ENCODE results near the gene CASKIN2.

The CASKIN2 gene, protein sequence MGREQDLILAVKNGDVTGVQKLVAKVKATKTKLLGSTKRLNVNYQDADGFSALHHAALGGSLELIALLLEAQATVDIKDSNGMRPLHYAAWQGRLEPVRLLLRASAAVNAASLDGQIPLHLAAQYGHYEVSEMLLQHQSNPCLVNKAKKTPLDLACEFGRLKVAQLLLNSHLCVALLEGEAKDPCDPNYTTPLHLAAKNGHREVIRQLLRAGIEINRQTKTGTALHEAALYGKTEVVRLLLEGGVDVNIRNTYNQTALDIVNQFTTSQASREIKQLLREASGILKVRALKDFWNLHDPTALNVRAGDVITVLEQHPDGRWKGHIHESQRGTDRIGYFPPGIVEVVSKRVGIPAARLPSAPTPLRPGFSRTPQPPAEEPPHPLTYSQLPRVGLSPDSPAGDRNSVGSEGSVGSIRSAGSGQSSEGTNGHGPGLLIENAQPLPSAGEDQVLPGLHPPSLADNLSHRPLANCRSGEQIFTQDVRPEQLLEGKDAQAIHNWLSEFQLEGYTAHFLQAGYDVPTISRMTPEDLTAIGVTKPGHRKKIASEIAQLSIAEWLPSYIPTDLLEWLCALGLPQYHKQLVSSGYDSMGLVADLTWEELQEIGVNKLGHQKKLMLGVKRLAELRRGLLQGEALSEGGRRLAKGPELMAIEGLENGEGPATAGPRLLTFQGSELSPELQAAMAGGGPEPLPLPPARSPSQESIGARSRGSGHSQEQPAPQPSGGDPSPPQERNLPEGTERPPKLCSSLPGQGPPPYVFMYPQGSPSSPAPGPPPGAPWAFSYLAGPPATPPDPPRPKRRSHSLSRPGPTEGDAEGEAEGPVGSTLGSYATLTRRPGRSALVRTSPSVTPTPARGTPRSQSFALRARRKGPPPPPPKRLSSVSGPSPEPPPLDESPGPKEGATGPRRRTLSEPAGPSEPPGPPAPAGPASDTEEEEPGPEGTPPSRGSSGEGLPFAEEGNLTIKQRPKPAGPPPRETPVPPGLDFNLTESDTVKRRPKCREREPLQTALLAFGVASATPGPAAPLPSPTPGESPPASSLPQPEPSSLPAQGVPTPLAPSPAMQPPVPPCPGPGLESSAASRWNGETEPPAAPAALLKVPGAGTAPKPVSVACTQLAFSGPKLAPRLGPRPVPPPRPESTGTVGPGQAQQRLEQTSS (N-terminal part only)

DNA sequence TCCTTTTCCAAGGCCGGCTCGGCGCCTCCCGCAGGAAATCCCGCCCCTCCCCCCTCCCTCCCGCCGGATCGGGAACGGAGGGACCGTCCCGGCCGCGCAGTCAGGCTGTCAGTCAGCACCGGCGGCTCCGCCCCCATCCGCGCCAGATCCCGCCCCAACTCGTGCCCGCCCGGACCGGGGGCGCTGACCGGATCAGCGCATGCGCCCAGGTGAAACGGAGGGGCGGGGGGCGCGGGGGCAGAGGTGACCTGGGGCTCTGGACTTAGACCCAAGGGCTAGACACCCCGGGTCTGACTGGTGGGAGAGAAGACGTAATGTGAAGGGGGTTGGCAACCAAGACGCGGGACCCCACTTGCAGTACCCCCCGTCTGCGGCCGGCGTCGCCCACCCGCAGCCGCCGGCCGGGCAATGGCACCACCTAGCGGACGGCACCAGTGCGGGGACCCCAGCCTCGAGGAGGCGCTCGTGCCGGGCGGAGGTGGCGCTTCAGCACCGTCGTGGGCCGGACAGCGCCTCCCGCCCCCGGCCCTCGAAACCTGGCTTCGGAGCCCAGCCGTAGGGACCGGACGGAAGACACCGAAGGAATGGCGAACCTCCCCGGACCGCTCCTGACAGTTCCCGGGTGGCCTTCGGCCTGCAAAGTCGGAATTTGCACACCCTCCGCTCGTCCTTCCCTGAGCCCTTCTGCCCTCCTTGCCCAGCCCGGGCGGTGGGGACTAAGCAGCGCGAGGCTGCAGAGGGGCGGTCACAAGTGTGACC lies at the start of gene CASKIN2:
Gene CASKIN2, minus strand, starts transcription at position 42 of the 759 bp plus-strand sequence. CDS start 1,733 bp downstream, outside the sequence.
- peak; percentile 95 for DNase-seq (ENCODE audit: low read depth, low spot score)

DNA sequence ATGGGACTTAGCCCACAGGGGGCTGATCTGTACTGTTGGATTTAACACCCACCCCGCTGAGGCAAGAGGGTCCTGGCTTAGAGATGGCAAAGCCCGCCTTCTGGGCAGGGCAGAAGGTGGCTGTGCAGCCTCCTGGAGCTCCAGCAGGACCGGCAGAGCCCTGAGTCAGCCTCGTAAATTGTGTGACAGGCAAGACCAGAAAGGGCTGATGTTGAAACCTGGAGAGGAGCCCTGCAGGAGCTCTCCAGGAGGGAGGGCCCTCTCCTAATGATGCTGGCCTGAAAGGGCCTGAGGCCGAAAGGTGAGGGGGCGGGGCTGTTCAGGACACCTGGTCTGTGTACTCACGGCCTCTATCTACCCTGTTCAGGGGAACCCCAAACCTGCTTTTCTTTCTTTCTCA lies 49.7 kb upstream of the CASKIN2 start:
- DNase-seq (ENCODE audit: low read depth, low spot score): peak; percentile 76

DNA sequence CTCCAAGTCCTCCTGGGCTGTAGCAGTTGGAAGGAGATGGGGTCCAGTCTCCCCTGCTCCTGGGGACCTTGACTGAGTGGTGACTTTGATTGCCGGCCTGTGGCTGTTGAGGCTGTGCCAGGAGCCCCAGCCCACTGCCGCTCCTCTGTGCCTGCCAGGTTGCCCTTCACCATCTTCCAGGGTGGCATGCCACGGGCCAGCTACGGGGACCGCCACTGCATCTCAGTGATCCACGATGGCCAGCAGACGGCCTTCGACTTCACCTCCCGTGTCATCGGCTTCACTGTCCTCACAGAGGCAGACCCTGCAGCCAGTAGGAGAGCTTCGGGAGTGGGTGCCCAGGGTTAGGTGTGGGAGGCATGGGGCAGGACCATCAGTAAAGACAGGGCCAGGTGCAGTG lies 48.9 kb upstream of the CASKIN2 start:
- DNase-seq (ENCODE audit: low read depth, low spot score): no peak

DNA sequence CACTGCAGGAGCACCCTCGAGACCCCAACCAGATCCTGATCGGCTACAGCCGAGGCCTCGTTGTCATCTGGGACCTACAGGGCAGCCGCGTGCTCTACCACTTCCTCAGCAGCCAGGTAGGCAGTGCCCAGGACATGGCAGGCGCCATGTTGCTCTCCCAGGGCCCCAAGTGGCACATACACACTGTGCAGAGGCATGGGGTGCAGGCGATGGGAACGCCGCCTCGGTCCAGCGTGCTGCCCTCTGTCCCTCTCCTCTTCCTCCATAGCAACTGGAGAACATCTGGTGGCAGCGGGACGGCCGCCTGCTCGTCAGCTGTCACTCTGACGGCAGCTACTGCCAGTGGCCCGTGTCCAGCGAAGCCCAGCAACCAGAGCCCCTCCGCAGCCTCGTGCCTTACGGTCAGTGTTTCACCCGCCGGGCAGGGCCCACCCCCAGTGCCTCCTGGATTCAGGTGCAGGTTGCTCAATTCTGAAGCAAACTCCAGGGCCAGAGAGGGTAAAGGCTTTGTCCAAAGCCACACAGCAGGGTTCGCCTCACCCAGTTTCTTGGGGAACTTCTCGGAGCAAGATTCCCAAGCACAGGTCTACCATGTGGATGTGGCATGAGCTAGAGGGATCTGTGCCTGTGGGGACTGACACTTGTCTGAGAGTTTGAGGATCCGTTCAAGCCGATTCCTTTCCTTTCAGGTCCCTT lies 47.9 kb upstream of the CASKIN2 start:
- DNase-seq (ENCODE audit: low read depth, low spot score): no peak

DNA sequence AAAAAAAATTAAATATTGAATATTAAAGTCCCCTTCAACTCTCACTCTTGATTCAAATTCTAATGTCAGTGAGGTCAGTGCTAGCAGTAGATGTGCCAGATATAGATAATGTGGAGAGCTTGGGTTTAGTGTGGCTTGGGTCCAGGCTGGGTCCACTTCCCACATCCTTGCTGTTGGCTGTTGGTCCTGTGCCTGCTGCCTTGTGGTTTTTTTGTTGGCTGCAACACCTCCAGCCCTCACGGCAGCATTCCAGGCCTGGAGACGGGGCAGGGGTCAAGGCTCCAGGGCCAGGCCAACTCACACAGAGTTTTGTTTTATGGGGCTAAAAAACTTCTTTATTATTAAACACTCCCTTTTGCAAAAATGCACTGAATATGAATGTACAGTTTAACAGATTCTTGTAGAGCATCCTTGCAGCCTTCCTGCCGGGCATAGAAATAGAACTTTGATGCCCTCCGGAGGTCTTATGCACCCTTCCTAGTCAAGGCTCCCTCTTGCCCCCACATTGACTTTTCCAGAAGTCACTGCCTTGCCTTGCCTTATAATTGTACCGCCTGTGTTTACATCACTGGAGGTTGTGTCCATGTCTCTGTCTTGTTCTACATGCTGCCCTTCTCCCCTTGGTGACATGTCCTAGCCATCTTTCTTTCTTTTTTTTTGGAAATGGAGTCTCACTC lies 46.7 kb upstream of the CASKIN2 start:
- DNase-seq (ENCODE audit: low read depth, low spot score): no peak

DNA sequence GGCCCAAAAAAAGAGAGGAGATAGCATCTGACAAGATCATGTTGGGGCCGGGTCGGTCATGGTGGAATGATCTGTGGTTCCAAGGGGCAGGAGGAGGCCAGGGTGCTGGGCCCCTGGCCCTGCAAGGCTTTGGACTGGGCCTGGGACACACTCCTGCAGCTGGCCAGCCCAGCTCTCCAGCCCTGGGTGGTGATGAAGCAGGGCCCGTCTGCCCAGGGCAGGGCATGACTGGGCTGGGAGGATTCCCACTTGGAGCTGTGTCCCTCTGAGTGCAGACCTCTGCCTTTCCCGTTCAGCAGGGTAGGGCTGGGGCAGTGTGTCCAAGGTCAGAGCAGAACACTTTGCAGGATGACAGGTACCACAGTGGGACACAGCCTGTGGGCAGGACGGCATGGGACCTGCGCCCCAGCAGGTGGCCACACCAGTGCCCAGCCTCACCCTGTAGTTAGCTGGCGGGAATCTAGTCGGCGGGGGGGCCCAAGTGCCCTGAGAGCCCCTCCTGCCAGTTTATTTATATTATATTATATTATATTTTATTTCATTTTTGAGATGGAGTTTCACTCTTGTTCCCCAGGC lies 44.7 kb upstream of the CASKIN2 start:
- no peak for DNase-seq (ENCODE audit: low read depth, low spot score)

DNA sequence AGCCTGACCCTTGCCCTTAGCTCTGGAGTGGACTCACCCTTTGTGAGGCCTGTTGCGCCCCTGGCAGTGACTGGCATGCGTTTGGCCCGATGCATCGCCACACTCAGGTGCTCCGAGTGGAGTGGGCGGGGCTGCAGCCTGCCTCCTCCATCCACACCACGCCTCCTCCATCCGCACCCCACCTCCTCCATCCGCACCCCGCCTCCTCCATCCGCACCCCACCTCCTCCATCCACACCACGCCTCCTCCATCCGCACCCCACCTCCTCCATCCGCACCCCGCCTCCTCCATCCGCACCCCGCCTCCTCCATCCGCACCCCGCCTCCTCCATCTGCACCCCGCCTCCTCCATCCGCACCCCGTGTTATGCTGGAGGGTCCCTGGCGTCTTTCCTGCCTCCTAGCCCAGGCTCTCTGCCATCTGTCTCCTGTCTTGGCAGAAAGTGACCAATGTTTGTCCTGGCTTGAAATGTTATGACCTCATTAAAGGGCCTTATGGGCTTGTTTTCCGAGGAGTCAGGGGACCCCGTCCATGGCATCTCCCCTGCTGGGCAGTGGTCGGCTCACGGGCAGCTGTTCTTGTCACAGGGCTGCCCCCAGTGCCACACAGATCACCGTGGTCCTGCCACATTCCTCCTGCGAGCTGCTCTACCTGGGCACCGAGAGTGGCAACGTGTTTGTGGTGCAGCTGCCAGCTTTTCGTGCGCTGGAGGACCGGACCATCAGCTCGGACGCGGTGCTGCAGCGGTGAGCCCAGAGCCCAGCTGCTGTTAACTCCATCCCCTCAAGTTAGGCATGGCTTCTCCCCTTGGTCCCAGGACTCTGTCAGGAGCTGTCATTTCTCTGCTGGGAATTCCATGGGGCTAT lies 43.6 kb upstream of the CASKIN2 start:
- DNase-seq (ENCODE audit: low read depth, low spot score): no peak

DNA sequence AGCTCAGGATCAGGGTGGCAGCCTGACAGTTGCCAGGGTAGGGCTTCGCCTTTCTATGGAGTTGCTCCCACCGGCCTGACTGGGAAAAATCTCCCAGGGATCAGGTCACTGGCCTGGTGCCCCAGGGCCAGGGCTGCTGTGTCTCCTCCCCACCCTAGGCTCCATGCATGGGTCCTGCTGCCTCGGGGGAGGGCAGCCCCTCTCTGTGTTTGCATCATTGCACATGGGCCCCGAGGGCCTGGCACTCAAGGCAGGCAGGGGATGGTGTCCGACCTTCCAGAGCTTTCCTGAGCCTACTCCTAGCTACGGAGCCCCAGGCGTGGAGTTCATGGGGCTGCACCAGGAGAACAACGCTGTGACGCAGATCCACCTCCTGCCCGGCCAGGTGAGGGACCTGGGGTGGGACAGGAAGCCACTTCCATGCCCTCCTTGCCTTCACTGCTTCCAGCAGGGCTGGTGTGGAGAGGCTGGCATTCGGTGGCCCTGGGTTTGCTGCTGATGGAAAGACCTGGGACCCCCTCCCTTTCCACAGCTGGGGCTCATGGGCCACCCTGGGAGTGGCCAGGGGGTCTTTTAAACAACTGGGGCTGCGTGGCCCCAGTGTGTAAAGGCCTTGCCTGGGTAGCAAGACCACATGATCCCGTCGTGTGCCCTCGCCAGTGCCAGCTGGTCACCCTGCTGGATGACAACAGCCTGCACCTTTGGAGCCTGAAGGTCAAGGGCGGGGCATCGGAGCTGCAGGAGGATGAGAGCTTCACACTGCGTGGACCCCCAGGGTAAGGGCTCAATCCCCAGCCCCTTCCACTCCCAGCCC lies 42.7 kb upstream of the CASKIN2 start:
- no peak for DNase-seq (ENCODE audit: low read depth, low spot score)

DNA sequence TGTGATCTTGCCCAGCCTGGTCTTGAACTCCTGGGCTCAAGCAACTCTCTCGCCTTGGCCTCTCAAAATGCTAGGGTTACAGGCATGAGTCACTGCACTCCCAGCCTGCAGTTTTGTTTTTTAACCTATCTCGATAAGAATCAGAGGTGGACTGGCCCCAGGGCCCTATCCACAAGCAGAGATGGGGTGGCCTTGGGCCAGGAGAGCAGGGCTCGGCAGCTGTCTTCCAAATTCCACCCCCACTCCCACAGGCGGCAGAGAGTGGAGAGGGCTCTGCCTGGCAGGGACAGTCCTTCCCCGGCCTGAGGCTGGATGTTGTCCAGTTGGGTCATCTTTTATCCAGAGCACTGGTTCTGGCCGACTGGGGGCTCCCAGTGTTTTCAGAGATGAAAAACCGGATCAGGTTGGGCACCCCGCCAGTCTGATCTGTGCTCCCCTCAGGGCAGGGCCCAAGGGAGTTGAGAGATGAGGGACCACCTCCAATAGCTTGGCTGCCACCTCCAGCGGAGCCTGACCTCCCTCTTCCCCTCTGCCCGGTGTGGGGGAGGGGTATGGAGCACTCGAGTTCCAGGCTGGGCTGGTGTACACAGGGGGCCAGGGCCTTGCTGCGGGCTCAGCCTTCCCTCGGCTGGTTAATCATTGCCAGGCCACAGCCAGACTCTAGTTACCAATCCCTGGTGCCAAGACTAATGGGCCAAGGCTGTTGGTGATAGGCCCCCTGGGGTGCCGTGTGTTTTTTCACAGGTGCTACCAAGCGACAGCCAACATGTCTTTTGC lies 41.9 kb upstream of the CASKIN2 start:
- peak; percentile 77 for DNase-seq (ENCODE audit: low read depth, low spot score)

DNA sequence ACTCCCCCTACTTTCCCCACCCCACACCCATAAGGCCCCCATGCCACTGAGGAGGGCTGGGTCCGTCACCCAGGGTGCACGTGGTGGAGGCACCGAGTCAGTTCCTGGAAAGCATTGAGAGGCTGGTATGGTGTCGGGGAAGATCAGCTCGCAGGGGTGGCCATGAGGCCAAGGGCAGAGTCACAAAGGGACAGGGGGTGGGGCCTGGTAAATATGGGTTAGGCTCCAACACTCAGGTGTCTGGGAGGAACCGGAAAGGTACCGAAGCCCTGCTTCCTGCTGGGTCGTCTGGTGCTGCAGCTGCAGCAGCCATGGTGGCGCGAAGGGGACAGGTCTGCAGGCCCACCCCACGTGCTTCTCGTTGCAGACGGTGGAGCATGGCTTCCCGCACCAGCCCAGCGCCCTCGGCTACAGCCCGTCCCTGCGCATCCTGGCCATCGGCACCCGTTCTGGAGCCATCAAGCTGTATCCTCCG lies 40.4 kb upstream of the CASKIN2 start:
- DNase-seq (ENCODE audit: low read depth, low spot score): no peak

DNA sequence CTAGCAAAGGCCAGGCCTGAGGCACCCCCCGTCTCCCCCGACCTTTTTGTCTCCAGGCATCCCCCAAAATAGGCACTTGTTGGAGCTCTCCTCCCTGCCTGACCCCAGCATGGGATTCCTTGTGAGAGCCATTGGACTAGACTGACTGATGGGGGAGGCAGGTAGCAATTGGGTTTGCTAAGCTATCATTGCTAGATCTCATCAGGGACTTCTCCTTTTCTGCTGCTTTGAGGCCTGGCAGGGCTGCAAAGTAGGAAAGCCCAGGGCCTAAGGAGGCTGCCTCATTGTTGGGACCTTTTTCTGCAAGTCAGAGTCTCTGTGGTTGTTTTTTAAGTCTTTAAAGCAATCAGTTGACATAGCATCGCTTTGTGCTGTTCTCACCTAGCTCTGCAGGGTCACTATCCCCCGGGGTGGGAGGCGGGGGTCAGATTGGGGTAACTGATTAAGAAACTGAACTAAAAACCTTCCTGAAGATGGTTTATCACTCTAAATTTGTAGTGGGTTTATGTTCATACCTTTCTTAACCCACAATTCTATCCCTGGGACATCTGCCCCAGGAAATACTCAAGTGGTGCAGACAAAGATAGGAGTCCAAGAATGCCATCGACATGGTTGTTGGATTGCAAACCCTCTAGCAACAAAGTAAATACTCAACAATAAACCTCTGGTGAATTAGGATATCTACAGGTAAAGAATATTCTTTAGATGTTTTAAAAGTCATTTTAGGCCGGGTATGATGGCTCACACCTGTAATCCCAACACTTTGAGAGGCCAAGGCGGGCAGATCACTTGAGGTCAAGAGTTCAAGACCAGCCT lies 38.2 kb upstream of the CASKIN2 start:
- no peak for DNase-seq (ENCODE audit: low read depth, low spot score)

DNA sequence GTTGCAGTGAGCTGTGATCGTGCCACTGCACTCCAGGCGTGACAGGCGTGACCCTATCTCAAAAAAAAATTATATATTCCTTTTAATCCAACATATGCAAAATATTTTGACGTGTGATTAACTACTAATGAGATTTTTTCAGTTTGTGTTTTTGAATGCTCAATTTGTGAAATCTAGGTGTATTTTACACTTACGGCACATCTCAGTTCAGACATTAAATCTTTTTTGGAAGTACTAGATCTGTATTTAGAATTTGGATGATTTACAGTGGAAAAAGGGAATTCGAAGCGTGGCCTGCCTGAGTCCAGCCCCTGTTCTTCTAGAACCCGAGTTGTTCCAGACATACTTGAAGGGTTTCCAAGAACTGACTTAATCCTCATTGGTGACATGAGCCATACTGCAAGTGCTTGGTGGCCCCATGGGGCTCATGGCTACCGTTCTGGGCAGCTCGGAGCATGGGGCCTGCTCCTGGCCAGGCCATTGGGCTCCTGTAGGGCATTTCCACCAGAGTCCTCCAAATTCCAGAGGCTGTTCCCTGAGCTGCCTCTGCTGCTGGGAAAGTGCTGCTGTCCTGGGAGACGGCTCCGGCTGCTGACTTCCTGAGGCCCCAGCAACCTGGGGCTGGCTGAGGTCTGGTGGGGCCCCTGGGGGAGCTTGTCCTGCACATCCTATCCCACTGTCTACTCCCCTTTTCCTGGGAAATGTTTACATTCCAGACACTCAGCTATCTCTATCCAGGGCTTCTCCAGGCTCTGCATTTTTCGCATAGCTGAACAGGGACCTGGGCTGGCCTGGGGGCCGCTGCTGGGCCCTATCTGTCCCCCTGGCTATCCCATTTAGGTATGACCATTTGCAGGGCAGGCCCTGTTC lies 37.3 kb upstream of the CASKIN2 start:
- peak; percentile 98 for DNase-seq (ENCODE audit: low read depth, low spot score)

DNA sequence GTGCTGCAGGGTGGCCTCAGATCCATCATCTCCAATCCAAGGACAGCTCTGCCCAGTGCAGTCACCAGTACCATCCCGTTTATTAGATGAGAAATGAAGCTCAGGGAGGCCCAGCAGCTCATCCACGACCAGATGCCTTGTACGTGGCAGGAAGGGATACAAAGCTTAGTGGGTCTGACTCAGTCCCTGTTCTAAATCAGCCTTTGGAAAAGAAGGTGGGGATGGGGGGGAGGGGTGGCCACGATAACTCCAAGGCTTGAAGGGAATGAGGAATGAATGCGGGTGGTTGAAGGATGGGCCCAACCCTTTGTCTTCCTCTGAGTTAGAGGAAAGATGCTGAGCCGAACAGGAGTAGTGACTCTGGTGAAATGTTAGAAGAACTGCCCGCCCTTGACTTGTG lies 35.9 kb upstream of the CASKIN2 start:
- peak; percentile 67 for DNase-seq (ENCODE audit: low read depth, low spot score)

DNA sequence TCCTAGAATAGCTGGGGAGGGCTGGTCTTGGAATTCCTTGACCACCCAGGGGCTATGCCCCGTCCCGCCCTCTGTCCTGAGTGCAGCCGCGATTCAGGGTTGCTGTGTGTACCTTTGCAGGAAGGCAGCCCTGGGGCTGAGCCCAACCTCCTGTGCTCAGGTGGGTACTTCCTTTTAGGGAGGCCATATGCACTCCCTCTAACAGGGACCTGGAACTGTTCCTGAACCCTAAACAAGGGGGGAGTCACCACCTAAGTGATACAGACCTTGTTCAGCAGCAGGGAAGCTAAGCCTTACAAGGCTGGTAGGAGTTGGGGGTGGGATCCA lies 34.8 kb upstream of the CASKIN2 start:
- peak; percentile 89 for DNase-seq (ENCODE audit: low read depth, low spot score)

Data from ELF-1 (cell line).